ENCODE data around the gene BST2. TPM values are rescaled to one million over a fixed set of nuclear protein-coding genes. Genes with fewer than 3 reads are reported as not detected.

BST2 gene
- total and polyA plus RNA-seq, 2 of the 4 experiments (the other 2 are of a cell fraction): 0.18 to 0.92 TPM

GRCh38 chr19:17421942-17422341 is 16.5 kb upstream of the BST2 start:
- no peak overlapping the region for H3K4me3 ChIP-seq (ENCODE audit: insufficient read depth, low read depth, low read length)
- no peak overlapping the region for H3K27ac ChIP-seq (ENCODE audit: insufficient read depth, low read length)
- ChIA-PET POLR2A (ENCODE audit: unreplicated experiment) (no interaction called here), CTCF (no interaction called here)
- H2BK15ac ChIP-seq (ENCODE audit: low read depth, low read length): no peak overlapping the region
- no peak overlapping the region for H2AK5ac ChIP-seq (ENCODE audit: low read depth, low read length)
- H4K5ac ChIP-seq (ENCODE audit: low read depth, low read length): no peak overlapping the region
- no peak overlapping the region for H2BK120ac ChIP-seq (ENCODE audit: low read depth, low read length)
- H3K27me3 ChIP-seq (ENCODE audit: control insufficient read depth, insufficient read depth, low read length): no peaks in the 10 kb centered on the region
- BruUV-seq (replicated peaks): no TSS peak
- H2AK9ac ChIP-seq (replicated peaks; ENCODE audit: low read depth, low read length, poor library complexity): no peak overlapping the region
- no peak overlapping the region for H2BK20ac ChIP-seq (ENCODE audit: low read depth, low read length)
- no peak overlapping the region for H3K4ac ChIP-seq (ENCODE audit: low read depth, low read length)
- H3K23ac ChIP-seq (ENCODE audit: low read depth, low read length): no peak overlapping the region
- H3K9me1 ChIP-seq (ENCODE audit: insufficient read depth, low read length): peaks cover 7% of the 10 kb centered on the region; the same call in 1 of the 2 replicates
- H2BK5ac ChIP-seq (ENCODE audit: low read depth, low read length, poor library complexity, severe bottlenecking): no peak overlapping the region
- peaks cover 4% of the 10 kb centered on the region; the same call in 1 of the 2 replicates for H3K4me1 ChIP-seq (ENCODE audit: control insufficient read depth, insufficient read depth, low read length)
- no peak overlapping the region for H4K91ac ChIP-seq (ENCODE audit: insufficient read depth, low read depth, low read length)
- no peaks in the 10 kb centered on the region for H3K9me3 ChIP-seq (ENCODE audit: control insufficient read depth, insufficient read depth, low read length)
- DNase-seq (no peak), ATAC-seq (ENCODE audit: low read depth) (no peak)
- TF ChIP-seq MAFK (IDR thresholded peaks at IDR 0.05; ENCODE audit: low read depth, low read length): no peak
- no peak for TF ChIP-seq RFX5 (IDR thresholded peaks at IDR 0.05; ENCODE audit: low read depth, low read length)
- TF ChIP-seq CHD1 (IDR thresholded peaks at IDR 0.05; ENCODE audit: low read depth, low read length): no peak
- in situ Hi-C loops (cut with MboI; ENCODE audit: low sequenced_read_pairs) (no loop called here), dilution Hi-C loops (cut with HindIII; ENCODE audit: low sequenced_read_pairs, unreplicated experiment) (no loop called here), intact Hi-C loops (cut with micrococcal nuclease) (no loop called here)
- H3K9ac ChIP-seq (ENCODE audit: low read depth, low read length): no peak overlapping the region
- H4K8ac ChIP-seq (ENCODE audit: low read depth in 2 of 2, low read length in 2 of 2): no peak overlapping the region
- no peaks in the 10 kb centered on the region for H4K20me1 ChIP-seq (ENCODE audit: insufficient read depth, low read length)
- no peak overlapping the region for H2AFZ ChIP-seq (replicated peaks; ENCODE audit: low read length, poor library complexity)
- H3K36me3 ChIP-seq (ENCODE audit: control insufficient read depth, insufficient read depth, low read length): peaks cover 5% of the 10 kb centered on the region; the same call in 1 of the 2 replicates
- H3K56ac ChIP-seq (ENCODE audit: extremely low read depth, insufficient read depth, low read length): no peak overlapping the region
- no peak overlapping the region for H3K18ac ChIP-seq (ENCODE audit: low read depth, low read length)
- WGBS, 2 experiments (ENCODE audit: extremely low coverage in 2 of 2, insufficient read length in 1 of 2): 100% methylated on average over 2 of the region's 4 CpGs; no CpG with 5 or more reads in 1 of the 2 experiments
- H3K14ac ChIP-seq (replicated peaks; ENCODE audit: low read depth, low read length): no peak overlapping the region
- peaks cover 5 to 12% of the 10 kb centered on the region in 2 experiments; a peak in 3 of 4 replicates for H3K79me1 ChIP-seq (ENCODE audit: low read depth in 1 of 2, low read length in 2 of 2)
- no peak overlapping the region for H3K4me2 ChIP-seq (ENCODE audit: low read depth, low read length)

Data from IMR-90 (cell line).